IgD-negative memory B cell (primary cell): ENCODE measurements around the gene STIL. TPM values are rescaled to one million over a fixed set of nuclear protein-coding genes. Genes with fewer than 3 reads are reported as not detected.
"Not testable (repeated sequence)": the region's sequence is repeated elsewhere in the genome, so short reads cannot be mapped to it uniquely, and the experiment has no call there.

Source experiments
- H3K27ac Mint-ChIP-seq, 3 donors: one replicate each; pipeline ENCODE4 v1.8.0; 2020 to 2022; ENCODE audit warnings: mild to moderate bottlenecking in 3 of 3, mixed read lengths in 3 of 3, moderate library complexity in 1 of 3
- H3K27me3 Mint-ChIP-seq: one replicate; pipeline ENCODE4 v1.8.0; 2021; ENCODE audit warnings: mixed read lengths
- H3K36me3 Mint-ChIP-seq: one replicate; pipeline ENCODE4 v1.8.0; 2020; ENCODE audit warnings: mild to moderate bottlenecking, mixed read lengths
- H3K4me1 Mint-ChIP-seq, 3 donors: one replicate each; pipeline ENCODE4 v1.8.0; 2020 to 2022; ENCODE audit warnings: mixed read lengths in 3 of 3, mild to moderate bottlenecking in 1 of 3
- H3K4me3 Mint-ChIP-seq, 4 donors: one replicate each; pipeline ENCODE4 v1.8.0; 2020 to 2022; ENCODE audit warnings: mild to moderate bottlenecking in 4 of 4, mixed read lengths in 4 of 4, moderate library complexity in 3 of 4
- H3K9me3 Mint-ChIP-seq, 3 donors: one replicate each; pipeline ENCODE4 v1.8.0; 2020 to 2021; ENCODE audit warnings: mixed read lengths in 3 of 3, mild to moderate bottlenecking in 1 of 3
- polyA plus RNA-seq: library from polyadenylated mRNA; unstranded; fragments of 300-500 nt; fragmentation: Illumina TruSeq; gene quantifications from one replicate; pipeline ENCODE4 v1.2.3, GENCODE V29; 2021

Gene STIL
- 1.3 TPM for polyA plus RNA-seq

DNA sequence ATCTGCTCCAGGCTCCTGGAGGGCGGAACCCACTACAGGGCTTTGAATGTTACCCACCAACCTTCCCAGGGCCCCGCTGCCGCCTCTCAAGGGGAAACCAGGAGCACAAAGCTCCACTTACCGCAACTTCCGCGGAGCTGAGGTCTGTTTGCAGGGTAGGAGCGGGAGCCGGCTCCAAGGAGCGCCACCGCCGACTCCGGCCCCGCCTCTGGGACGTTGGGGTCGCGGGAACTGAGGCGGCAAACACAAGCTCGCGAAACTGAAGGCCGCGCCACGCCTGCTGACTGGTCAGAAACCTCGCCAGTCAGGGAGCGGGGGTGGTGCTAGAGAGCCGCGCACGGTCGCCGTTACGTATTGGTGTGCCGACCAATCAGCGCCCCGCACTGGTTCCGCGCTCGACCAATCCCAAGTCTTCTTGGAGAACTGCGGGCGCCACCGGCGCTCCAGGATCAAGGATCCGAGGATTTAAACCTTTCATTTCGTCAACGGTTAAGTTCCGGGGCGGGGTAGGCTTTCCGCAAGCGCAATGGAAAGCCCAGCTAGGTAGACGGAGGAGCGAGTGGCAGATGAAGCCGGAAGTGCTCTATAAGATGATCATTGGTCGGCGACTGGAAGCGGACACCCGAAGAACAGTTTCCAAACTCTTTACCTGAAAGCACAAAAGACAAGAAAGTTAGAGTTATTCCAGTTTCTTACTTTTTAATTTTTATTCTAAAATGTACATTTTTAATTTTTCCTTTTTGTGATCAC, at the start of gene STIL:
STIL (minus strand) TSS at position 233 of the 750 bp plus-strand sequence. CDS start 3,828 bp downstream, outside the sequence.
- Mint-ChIP-seq H3K4me3 (peak within 1 kb of the TSS; percentile 92 to 100 (median 96)), H3K9me3 (no peaks in the 10 kb centered on the region), H3K27ac (peak within 1 kb of the TSS; percentile 86 to 100 (median 90)), H3K36me3 (peaks cover 4% of the 10 kb centered on the region), H3K27me3 (no peaks in the 10 kb centered on the region), H3K4me1 (peaks cover 6 to 17% (median 8%) of the 10 kb centered on the region in 3 donors)

DNA sequence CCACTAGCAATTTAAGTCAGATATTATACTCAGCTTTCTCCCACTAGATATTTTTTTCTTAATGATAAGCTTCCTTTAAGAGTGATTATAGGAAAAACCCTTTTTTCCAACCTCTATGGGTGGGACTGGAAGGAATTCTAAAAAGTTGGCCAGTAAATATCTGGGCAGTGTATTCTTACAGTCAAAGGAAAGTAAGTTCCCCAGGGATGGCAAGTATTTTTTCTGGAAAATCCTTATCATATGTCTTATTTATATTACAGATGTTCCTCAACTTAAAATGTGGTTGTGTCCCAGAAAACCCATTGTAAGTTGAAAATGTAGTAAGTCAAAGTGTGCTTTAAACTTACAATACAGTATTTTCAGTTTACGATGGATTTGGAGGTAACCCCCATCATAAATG, 48.9 kb upstream of the STIL start:
- Mint-ChIP-seq H3K9me3 (no peaks in the 10 kb centered on the region), H3K4me3 (no peak overlapping the region), H3K27ac (no peak overlapping the region), H3K27me3 (no peaks in the 10 kb centered on the region), H3K4me1 (peaks cover 0 to 9% (median 2%) of the 10 kb centered on the region in 3 donors), H3K36me3 (no peaks in the 10 kb centered on the region)

DNA sequence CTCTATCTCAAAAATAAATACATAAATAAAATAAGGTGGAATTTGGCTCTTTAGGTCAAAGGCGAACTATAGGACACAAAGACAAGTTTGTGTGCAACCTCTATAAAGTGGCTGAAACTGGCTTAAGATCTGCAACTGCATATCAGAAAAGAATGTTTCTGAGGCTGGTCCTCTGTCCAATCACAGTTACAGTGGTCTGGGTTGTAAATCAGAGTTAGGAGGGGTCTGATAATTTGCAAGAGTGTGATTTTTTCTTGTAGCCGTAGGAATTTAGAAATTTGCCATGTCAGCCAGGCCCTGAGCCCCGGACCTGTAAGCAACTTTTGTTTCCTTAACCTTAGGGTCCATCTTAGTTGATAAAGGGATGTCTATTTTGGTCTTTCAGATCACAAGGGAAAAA, 47.4 kb upstream of the STIL start:
- no peaks in the 10 kb centered on the region for H3K36me3 Mint-ChIP-seq
- H3K27me3 Mint-ChIP-seq = no peaks in the 10 kb centered on the region
- H3K4me1 Mint-ChIP-seq = peaks cover under 1 to 9% (median 2%) of the 10 kb centered on the region in 3 donors
- H3K4me3 Mint-ChIP-seq = no peak overlapping the region
- H3K27ac Mint-ChIP-seq = no peak overlapping the region
- no peaks in the 10 kb centered on the region for H3K9me3 Mint-ChIP-seq

DNA sequence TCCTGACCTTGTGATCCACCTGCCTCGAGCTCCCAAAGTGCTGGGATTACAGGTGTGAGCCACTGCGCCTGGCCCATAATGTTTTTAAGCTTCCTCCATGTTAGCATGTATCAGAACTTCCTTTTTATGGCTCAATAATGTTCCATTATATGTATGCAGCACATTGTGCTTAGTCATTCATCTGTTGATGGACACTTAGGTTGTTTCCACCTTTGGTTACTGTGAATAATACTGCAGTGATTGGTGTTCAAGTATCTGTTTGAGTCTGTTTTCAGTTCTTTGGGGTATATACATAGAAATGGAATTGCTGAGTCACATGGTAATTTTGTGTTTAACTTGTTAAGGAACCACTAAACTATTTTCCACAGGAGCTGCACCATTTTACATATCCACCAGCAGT, 37.4 kb upstream of the STIL start:
- Mint-ChIP-seq H3K9me3 (no peaks in the 10 kb centered on the region), H3K4me1 (peaks cover 9 to 18% (median 11%) of the 10 kb centered on the region in 3 donors), H3K27ac (no peak overlapping the region), H3K4me3 (no peak overlapping the region), H3K27me3 (no peaks in the 10 kb centered on the region), H3K36me3 (peaks cover 7% of the 10 kb centered on the region)

DNA sequence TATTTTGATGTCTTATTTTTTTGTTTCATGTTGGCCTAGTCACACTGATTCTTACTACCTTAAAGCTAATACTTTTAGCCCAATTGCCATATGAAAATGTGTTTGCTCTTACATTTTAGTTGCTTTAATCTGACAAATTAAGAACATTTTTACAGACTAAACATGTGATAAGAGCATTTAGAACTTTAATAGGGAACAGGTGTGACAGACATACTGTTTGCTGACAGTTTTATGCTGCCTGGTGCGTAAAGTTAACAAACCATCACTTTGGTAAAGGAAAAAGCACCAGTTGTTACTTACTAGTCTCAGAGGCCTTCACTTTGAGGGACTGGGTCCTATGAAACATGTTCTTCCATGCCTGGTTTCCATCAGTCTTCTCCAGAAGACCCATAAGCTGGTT, 34.3 kb upstream of the STIL start:
- Mint-ChIP-seq H3K9me3 (no peaks in the 10 kb centered on the region), H3K4me3 (no peak overlapping the region), H3K27ac (no peak overlapping the region), H3K36me3 (peaks cover 8% of the 10 kb centered on the region), H3K4me1 (peaks cover 4 to 11% (median 7%) of the 10 kb centered on the region in 3 donors), H3K27me3 (no peaks in the 10 kb centered on the region)

DNA sequence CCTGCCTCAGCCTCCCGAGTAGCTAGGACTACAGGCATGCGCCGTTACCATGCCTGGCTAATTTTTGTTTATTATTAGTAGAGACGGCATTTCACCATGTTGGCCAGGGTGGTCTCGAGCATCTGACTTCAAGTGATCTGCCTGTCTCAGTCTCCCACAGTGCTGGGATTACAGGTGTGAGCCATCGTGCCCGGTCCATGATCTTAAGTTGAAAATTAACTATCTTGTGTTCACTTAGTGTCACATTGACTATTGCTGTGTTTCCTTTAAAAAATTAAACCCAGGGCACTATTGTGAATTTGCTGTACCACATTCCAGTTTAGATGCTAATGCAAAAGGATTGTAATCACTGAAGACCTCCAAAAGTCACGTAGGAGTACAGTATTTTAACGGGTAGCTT, 33.8 kb upstream of the STIL start:
- H3K36me3 Mint-ChIP-seq = peaks cover 8% of the 10 kb centered on the region
- no peaks in the 10 kb centered on the region for H3K27me3 Mint-ChIP-seq
- no peak overlapping the region for H3K27ac Mint-ChIP-seq
- peaks cover 0 to 11% (median 6%) of the 10 kb centered on the region in 3 donors for H3K4me1 Mint-ChIP-seq
- peak overlapping the region in 1 of 4 donors; percentile 47 for H3K4me3 Mint-ChIP-seq
- H3K9me3 Mint-ChIP-seq = no peaks in the 10 kb centered on the region

DNA sequence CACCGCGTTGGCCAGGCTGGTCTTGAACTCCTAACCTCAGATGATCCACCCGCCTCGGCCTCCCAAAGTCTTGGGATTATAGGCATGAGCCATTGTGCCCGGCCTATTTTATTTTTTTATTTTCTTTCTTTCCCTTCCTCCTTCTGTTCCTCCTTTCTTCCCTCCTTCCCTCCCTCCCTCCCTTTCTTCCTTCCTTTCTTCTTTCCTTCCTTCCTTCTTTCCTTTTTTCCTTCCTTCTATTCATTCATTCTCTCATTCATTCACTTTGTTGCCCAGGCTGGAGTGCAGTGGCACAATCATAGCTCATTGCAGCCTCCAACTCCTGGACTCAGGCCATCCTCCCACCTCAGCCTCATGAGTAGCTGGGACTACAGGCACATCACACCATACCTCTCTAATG, 33.0 kb upstream of the STIL start:
- H3K27me3 Mint-ChIP-seq, H3K9me3 Mint-ChIP-seq, H3K27ac Mint-ChIP-seq, H3K4me3 Mint-ChIP-seq, H3K4me1 Mint-ChIP-seq, H3K36me3 Mint-ChIP-seq: not testable (repeated sequence)

DNA sequence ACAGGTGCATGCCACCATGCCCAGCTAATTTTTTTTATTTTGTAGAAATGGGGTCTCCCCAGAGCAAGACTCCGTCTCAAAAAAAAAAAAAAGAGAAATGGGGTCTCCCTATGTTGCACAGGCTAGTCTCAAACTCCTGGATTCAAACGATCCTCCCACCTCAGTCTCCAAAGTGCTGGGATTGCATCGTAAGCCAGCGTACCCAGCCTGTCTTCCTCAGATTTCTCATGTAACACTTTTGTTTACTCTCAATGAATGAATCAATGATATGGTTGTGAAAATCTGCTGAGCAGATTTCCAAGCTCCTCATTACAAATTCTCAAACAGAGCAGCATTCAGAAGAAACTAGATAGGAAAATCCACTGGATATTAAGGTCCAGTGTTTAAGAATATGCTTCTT, 26.3 kb upstream of the STIL start:
- H3K9me3 Mint-ChIP-seq = no peaks in the 10 kb centered on the region
- no peaks in the 10 kb centered on the region for H3K36me3 Mint-ChIP-seq
- no peak overlapping the region for H3K4me3 Mint-ChIP-seq
- peak overlapping the region in 1 of 3 donors; percentile 48 for H3K27ac Mint-ChIP-seq
- peaks cover 7 to 14% (median 14%) of the 10 kb centered on the region in 3 donors for H3K4me1 Mint-ChIP-seq
- H3K27me3 Mint-ChIP-seq = no peaks in the 10 kb centered on the region

DNA sequence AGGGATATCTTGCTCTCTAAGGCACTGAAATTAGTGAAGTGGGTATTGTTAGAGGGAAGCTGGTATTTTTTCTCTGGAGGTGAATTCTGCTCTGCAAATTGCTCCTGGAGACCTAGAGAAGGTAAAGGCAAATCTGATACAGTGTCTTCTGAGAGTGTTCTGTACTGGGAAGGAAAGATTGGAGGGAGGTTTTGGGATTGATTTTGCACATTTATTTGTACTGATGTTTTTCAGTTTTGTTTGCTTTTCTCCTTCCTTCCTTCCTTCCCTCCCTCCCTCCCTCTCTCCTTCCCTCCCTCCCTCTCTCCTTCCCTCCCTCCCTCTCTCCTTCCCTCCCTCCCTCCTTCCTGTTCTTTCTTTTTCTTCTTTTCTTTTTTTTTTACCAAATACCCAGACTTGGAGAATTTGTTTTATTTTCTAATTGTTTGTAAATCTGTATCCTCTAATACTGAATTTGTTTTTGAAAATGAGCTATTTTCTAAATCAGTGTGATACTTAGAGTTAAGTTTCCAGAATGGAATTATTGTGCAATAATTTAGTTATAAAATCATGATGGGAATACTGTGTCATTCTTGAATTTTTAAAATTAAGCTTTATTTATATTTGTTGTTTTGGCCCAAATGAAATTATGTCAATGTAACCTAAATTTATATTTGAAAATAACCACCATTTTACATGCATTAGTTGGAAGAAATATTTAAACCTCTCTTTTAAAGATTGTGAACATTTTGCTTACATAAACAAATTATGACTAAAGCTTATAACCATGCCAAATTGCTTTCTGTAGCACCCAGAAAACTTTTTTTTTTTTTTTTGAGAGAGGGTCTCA, 24.5 kb upstream of the STIL start:
- no peaks in the 10 kb centered on the region for H3K9me3 Mint-ChIP-seq
- H3K36me3 Mint-ChIP-seq = no peaks in the 10 kb centered on the region
- H3K27ac Mint-ChIP-seq = no peak overlapping the region
- H3K4me1 Mint-ChIP-seq = peaks cover 11 to 23% (median 19%) of the 10 kb centered on the region in 3 donors
- no peaks in the 10 kb centered on the region for H3K27me3 Mint-ChIP-seq
- no peak overlapping the region for H3K4me3 Mint-ChIP-seq

DNA sequence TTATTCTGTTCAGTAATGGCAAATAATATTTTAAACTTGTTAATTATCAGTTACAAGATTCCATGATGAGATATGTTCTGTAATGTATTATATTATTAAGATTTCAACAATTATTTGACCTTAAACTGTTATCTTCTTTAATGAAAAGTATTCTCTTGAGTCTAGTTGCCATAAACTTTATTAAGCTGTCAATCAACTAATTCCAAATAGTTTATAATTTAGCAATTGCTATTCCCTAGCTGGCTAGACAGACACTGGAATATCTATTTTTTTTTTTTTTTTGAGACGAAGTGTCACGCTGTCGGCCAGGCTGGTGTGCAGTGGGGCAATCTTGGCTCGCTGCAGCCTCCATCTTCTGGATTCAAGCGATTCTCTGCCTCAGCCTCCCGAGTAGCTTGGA, 23.4 kb upstream of the STIL start:
- Mint-ChIP-seq H3K4me1 (peaks cover 11 to 23% (median 19%) of the 10 kb centered on the region in 3 donors), H3K36me3 (no peaks in the 10 kb centered on the region), H3K9me3 (no peaks in the 10 kb centered on the region), H3K27ac (no peak overlapping the region), H3K27me3 (no peaks in the 10 kb centered on the region), H3K4me3 (no peak overlapping the region)

DNA sequence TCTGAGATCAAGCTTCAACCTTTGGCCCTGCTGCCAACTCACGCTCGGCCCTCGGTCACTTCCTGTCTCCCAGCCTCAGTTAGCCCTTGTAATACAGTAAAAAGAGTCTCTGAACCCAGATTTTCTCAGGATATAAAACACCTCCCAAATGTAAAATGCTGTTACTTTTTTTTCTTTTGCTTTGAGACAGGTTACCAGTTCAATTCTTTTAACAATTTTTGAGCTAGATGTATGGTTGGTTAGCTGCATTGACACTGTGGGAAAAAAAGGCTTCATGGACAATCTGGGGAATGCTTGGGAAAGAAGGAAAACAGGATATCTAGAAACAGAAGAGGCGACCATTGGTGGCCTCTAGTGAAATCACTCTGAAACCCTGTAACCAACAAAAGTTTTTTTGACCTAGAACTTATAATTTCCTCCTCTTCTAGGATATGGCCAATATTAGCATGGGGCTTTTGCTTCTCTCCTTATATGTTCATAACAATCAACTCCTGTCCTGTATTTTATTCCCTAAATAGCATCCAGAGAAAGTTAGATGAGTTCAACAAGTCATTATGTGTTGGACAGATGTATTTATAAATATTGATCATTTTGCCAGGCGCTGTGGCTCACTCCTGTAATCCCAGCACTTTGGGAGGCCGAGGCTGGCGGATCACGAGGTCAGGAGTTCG, 21.0 kb upstream of the STIL start:
- no peaks in the 10 kb centered on the region for H3K27me3 Mint-ChIP-seq
- peak overlapping the region; percentile 63 to 88 (median 86) for H3K27ac Mint-ChIP-seq
- peak overlapping the region in 2 of 4 donors; percentile 95 to 98 for H3K4me3 Mint-ChIP-seq
- H3K4me1 Mint-ChIP-seq = peaks cover 11 to 19% (median 18%) of the 10 kb centered on the region in 3 donors
- no peaks in the 10 kb centered on the region for H3K36me3 Mint-ChIP-seq
- no peaks in the 10 kb centered on the region for H3K9me3 Mint-ChIP-seq

DNA sequence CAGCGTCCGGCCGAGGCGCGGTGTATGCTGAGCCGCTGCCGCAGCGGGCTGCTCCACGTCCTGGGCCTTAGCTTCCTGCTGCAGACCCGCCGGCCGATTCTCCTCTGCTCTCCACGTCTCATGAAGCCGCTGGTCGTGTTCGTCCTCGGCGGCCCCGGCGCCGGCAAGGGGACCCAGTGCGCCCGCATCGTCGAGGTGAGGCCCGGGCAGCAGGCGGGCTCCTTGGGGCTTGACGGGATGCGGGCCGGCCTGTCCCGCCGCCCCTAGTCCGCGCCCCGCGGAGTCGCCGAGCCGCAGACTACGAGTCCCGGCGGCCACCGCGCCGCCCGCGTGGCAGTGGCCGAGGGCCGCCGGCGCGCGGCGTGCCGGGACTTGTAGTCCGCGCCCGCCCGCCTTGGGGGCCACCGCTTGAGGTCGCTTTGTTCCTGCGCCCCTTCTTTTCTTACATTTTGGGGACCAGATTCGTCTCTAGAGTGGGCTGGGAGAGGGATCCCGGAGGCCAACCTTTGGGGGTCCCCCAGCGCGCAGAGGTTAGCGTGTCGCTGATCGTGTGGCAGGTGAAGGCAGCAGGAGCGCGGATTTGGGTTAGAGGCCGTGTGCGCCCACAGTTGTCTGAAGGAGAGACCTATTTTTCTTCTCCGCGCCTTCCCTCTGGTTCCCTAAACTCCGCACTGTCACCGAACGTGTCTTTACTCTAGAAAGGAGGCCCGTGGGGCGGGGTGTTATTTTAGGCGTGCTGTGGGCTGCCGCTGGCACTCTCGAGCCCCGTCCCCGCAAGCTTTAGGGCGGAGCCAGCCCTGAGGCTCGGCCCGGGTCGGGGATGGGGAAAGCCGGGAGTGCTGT, 20.2 kb upstream of the STIL start:
- H3K36me3 Mint-ChIP-seq = peaks cover under 1% of the 10 kb centered on the region
- peaks cover 11 to 16% (median 15%) of the 10 kb centered on the region in 3 donors for H3K4me1 Mint-ChIP-seq
- H3K9me3 Mint-ChIP-seq = no peaks in the 10 kb centered on the region
- H3K27me3 Mint-ChIP-seq = no peaks in the 10 kb centered on the region
- H3K4me3 Mint-ChIP-seq = peak overlapping the region in 2 of 4 donors; percentile 95 to 98
- H3K27ac Mint-ChIP-seq = peak overlapping the region; percentile 86 to 93 (median 88)

DNA sequence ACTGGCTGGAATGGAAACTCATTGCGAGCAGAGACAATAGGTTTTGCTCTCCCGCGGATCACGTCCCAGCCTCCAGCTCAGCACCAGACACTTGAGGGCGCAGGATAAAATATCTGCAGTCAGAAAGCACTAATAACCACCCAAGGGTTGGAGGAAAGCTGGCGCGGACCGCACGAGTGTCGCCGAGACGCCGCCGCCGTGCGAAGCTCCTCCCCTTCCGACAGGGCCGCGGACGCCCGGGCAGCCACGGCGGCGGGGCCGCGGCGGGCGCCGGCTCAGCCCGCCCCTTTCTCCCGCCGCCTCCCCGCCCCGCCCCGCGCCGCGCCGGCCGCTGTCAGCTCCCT, 19.6 kb upstream of the STIL start, which contains the start of gene CMPK1:
CMPK1 (plus strand) TSS at position 213 of the 344 bp plus-strand sequence. CDS start 156 bp downstream, outside the sequence.
- Mint-ChIP-seq H3K4me1 (peaks cover 11 to 14% (median 14%) of the 10 kb centered on the region in 3 donors), H3K27me3 (no peaks in the 10 kb centered on the region)

More for the DNA sequence above, 19.6 kb upstream of the STIL start, which contains the start of gene CMPK1:
- Mint-ChIP-seq H3K36me3 (peaks cover 3% of the 10 kb centered on the region), H3K4me3 (peak within 1 kb of the TSS in 2 of 4 donors; percentile 95 to 98), H3K9me3 (no peaks in the 10 kb centered on the region), H3K27ac (peak within 1 kb of the TSS; percentile 86 to 93 (median 88))
